B cell (primary cell): ENCODE measurements around the gene ITPR1. TPM values are rescaled to one million over a fixed set of nuclear protein-coding genes. Genes with fewer than 3 reads are reported as not detected.

Experiments
- ATAC-seq: fragments of 200-7000 bp; cut with Tn5 transposase; one replicate; pipeline ENCODE4 v1.10.0; 2021; ENCODE audit warnings: low read depth, mild to moderate bottlenecking, moderate number of reproducible peaks, moderate library complexity
- CTCF ChIA-PET: fragments of 350-600 bp; sonication (Branson Sonifier 250); formaldehyde crosslinking; loops from one replicate; lab custom pipeline; 2021; ENCODE audit warnings: antibody characterized with exemption, inconsistent platforms; lab: Charles Lee
- POLR2A ChIA-PET: fragments of 350-600 bp; sonication (Branson Sonifier 250); formaldehyde crosslinking; loops from one replicate; lab custom pipeline; 2021; ENCODE audit warnings: antibody characterized with exemption; lab: Charles Lee
- DNase-seq: peaks from one replicate; pipeline ENCODE4 v3.0.0; 2013
- H2AFZ ChIP-seq: 2 replicates; pipeline ENCODE4 v1.6.1; 2012; ENCODE audit warnings: mild to moderate bottlenecking, low read depth, low read length; ENCODE audit not compliant: insufficient read depth, poor library complexity, severe bottlenecking
- H3K27ac ChIP-seq, 2 donors: 1 replicate in 1 of 2; 2 replicates in 1 of 2; pipeline ENCODE4 v1.5.1; 2012 to 2013; ENCODE audit warnings: low read length in 2 of 2, mild to moderate bottlenecking in 2 of 2, moderate library complexity in 1 of 2
- H3K27me3 ChIP-seq, 4 experiments: fragments of 200-600 bp in 1 of 4; sonication (generic) in 1 of 4; replicated peaks in 1 of 4; 1 replicate in 2 of 4; 2 replicates in 2 of 4; pipeline versions ENCODE4 v1.6.1 to v1.7.0; 2013 to 2016; ENCODE audit warnings: low read length in 3 of 4, mild to moderate bottlenecking in 2 of 4, mixed read lengths in 1 of 4, moderate library complexity in 1 of 4; ENCODE audit not compliant: insufficient read depth in 4 of 4, control insufficient read depth in 3 of 4; ENCODE audit errors: control extremely low read depth in 1 of 4
- H3K36me3 ChIP-seq, 2 experiments: replicated peaks in 1 of 2; 1 replicate in 1 of 2; 2 replicates in 1 of 2; pipeline versions ENCODE4 v1.6.1 to v1.7.1; 2013; ENCODE audit warnings: low read length in 1 of 2; ENCODE audit not compliant: insufficient read depth in 2 of 2, control insufficient read depth in 1 of 2; ENCODE audit errors: control extremely low read depth in 1 of 2, extremely low read depth in 1 of 2
- H3K4me1 ChIP-seq, 2 donors: fragments of 200-600 bp in 1 of 2; sonication (generic) in 1 of 2; 1 replicate in 1 of 2; 2 replicates in 1 of 2; pipeline versions ENCODE4 v1.5.1 to v1.6.1; 2013 to 2017; ENCODE audit warnings: low read length in 2 of 2; ENCODE audit not compliant: control insufficient read depth in 2 of 2, insufficient read depth in 2 of 2
- H3K4me2 ChIP-seq: replicated peaks from 2 replicates; pipeline ENCODE3; 2012; ENCODE audit warnings: mild to moderate bottlenecking, low read depth, low read length; ENCODE audit not compliant: poor library complexity, severe bottlenecking
- H3K4me3 ChIP-seq, 5 experiments: fragments of 200-600 bp in 1 of 5; sonication (generic) in 1 of 5; 1 replicate in 3 of 5; 2 replicates in 2 of 5; pipeline versions ENCODE4 v1.5.1 to v1.7.0; 2011 to 2016; ENCODE audit warnings: low read length in 4 of 5, mild to moderate bottlenecking in 4 of 5, low read depth in 2 of 5, control low read depth in 1 of 5, moderate library complexity in 1 of 5; ENCODE audit not compliant: insufficient read depth in 1 of 5; ENCODE audit errors: control extremely low read depth in 1 of 5, extremely low read depth in 1 of 5
- H3K79me2 ChIP-seq: fragments of 200-600 bp; sonication (generic); one replicate; pipeline ENCODE4 v1.6.0; 2016; ENCODE audit warnings: low read length; ENCODE audit not compliant: control insufficient read depth, insufficient read depth
- H3K9ac ChIP-seq: fragments of 200-600 bp; sonication (generic); 2 replicates; pipeline ENCODE4 v1.6.1; 2017; ENCODE audit warnings: mild to moderate bottlenecking, low read length, moderate library complexity
- H3K9me3 ChIP-seq, 3 donors: one replicate each; pipeline versions ENCODE4 v1.6.1 to v1.7.1; 2013; ENCODE audit warnings: low read length in 2 of 3; ENCODE audit not compliant: control insufficient read depth in 2 of 3, insufficient read depth in 1 of 3; ENCODE audit errors: control extremely low read depth in 1 of 3
- H4K20me1 ChIP-seq: 2 replicates; pipeline ENCODE4 v1.6.0; 2012; ENCODE audit warnings: mild to moderate bottlenecking, low read length; ENCODE audit not compliant: insufficient read depth, control insufficient read depth, poor library complexity, severe bottlenecking
- H3K27ac Mint-ChIP-seq: one replicate; pipeline ENCODE4 v1.8.0; 2021; ENCODE audit warnings: mixed read lengths
- H3K27me3 Mint-ChIP-seq: one replicate; pipeline ENCODE4 v1.8.0; 2021; ENCODE audit warnings: mixed read lengths
- H3K4me1 Mint-ChIP-seq: one replicate; pipeline ENCODE4 v1.8.0; 2021; ENCODE audit warnings: mixed read lengths
- H3K4me3 Mint-ChIP-seq: one replicate; pipeline ENCODE4 v1.8.0; 2021; ENCODE audit warnings: mixed read lengths
- H3K9me3 Mint-ChIP-seq: one replicate; pipeline ENCODE4 v1.8.0; 2022; ENCODE audit warnings: mixed read lengths; ENCODE audit not compliant: insufficient read depth
- EZH2 ChIP-seq: IDR thresholded peaks from 2 replicates; pipeline ENCODE4 v1.6.1; 2012; ENCODE audit warnings: borderline replicate concordance, low read depth, mild to moderate bottlenecking, moderate library complexity, low read length; ENCODE audit not compliant: insufficient read depth, poor library complexity, severe bottlenecking
- WGBS: methylation state at CpG from one replicate; pipeline ENCODE4 v1.1.5; 2013; ENCODE audit warnings: missing lambda C conversion rate; ENCODE audit not compliant: insufficient coverage; 5-methylcytosine and 5-hydroxymethylcytosine counted together
- intact Hi-C: fragments of 100-400 bp; cut with micrococcal nuclease; formaldehyde crosslinking; loops from one replicate; pipeline ENCODE4 v1.10.0; 2022
- polyA plus RNA-seq: library from polyadenylated mRNA; depleted of rRNA; stranded (reverse); fragments of >200 nt; gene quantifications from 2 replicates; pipeline ENCODE4 v1.2.3, GENCODE V29; 2012
- total RNA-seq, 2 donors: library from RNA; stranded (reverse); fragments of 120-200 nt in 1 of 2; gene quantifications; 1 replicate in 1 of 2; 2 replicates in 1 of 2; pipeline versions ENCODE4 v1.2.3 to v1.2.4, GENCODE V29; 2013 to 2022
- TF ChIP-seq, protein P1 (sequence below): fragments of 200-600 bp; IDR thresholded peaks from one replicate; pipeline ENCODE4 v1.8.0; 2022; ENCODE audit warnings: antibody characterized with exemption, mild to moderate bottlenecking

ITPR1 gene
- total and polyA plus RNA-seq, 2 donors (not counting 1 experiment from before 2014, with no cell fraction given): 64.0 to 332 TPM

DNA sequence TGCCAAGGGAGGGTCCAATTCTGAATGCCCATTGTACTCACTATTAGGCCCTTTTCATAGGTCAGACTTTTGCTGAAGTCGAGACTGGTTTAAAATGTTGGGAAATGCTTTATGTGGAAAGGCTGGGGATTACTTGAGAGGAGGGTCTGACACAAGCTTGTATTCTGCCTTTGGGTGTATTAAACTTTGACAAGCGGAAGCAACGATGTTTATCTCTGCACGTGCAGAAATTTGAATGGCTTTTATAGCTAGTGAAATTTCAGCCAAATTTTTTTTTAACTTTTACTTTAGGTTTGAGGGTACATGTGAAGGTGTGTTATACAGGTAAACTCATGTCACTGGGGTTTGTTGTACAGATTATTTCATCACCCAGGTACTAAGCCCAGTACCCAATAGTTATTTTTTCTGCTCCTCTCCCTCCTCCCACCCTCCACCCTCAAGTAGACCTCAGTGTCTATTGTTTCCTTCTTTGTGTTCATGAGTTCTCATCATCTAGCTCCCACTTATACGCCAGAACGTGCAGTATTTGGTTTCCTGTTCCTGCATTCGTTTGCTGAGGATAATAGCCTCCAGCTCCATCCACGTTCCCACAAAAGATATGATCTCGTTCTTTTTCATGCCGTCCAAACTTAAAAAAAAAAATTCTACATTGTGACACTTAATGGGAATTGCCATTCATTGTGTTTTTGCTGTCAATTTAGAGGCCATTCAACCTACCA lies 263.1 kb downstream of the ITPR1 start:
- POLR2A ChIA-PET: no interaction called here

More for the DNA sequence above, 263.1 kb downstream of the ITPR1 start:
- DNase-seq (no peak), ATAC-seq (no peak)
- no peak overlapping the region for H3K4me3 Mint-ChIP-seq
- Histone ChIP-seq H3K27me3 (no peaks in the 10 kb centered on the region), H3K79me2 (peaks cover 22% of the 10 kb centered on the region), H3K27ac (no peak overlapping the region), H3K9ac (no peak overlapping the region), H2AFZ (no peak overlapping the region), H3K9me3 (peaks cover 0 to 3% (median 0%) of the 10 kb centered on the region in 3 donors), H3K4me1 (peaks cover 0 to 12% of the 10 kb centered on the region in 2 donors), H3K4me3 (no peak overlapping the region), H3K4me2 (no peak overlapping the region), H4K20me1 (peaks cover 60% of the 10 kb centered on the region), H3K36me3 (peaks cover 1 to 82% of the 10 kb centered on the region in 2 experiments)
- H3K27me3 Mint-ChIP-seq: no peaks in the 10 kb centered on the region
- TF ChIP-seq, protein P1, sequence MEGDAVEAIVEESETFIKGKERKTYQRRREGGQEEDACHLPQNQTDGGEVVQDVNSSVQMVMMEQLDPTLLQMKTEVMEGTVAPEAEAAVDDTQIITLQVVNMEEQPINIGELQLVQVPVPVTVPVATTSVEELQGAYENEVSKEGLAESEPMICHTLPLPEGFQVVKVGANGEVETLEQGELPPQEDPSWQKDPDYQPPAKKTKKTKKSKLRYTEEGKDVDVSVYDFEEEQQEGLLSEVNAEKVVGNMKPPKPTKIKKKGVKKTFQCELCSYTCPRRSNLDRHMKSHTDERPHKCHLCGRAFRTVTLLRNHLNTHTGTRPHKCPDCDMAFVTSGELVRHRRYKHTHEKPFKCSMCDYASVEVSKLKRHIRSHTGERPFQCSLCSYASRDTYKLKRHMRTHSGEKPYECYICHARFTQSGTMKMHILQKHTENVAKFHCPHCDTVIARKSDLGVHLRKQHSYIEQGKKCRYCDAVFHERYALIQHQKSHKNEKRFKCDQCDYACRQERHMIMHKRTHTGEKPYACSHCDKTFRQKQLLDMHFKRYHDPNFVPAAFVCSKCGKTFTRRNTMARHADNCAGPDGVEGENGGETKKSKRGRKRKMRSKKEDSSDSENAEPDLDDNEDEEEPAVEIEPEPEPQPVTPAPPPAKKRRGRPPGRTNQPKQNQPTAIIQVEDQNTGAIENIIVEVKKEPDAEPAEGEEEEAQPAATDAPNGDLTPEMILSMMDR: no peak
- no peak for TF ChIP-seq EZH2
- H3K9me3 Mint-ChIP-seq: no peaks in the 10 kb centered on the region
- H3K27ac Mint-ChIP-seq: no peak overlapping the region
- CTCF ChIA-PET: interaction anchor here (3.2 kb wide), 1 partner anchor 45 kb away, joined by 7 read pairs; no protein-coding TSS in a partner anchor
- H3K4me1 Mint-ChIP-seq: peaks cover 17% of the 10 kb centered on the region
- 70% methylated on average over 6 of the region's 10 CpGs for WGBS
- intact Hi-C loops: no loop called here
